Naive B cell (primary cell): Measurements from ENCODE around the gene MAP7D2. TPM values are rescaled to one million over a fixed set of nuclear protein-coding genes. Genes with fewer than 3 reads are reported as not detected.

Experiments
- ATAC-seq, 2 donors: fragments of 150-1000 bp; cut with Tn5 transposase; 2 replicates each; pipeline ENCODE4 v1.10.0; 2021; ENCODE audit warnings: low read depth in 2 of 2, mild to moderate bottlenecking in 2 of 2, moderate library complexity in 2 of 2
- DNase-seq: peaks from one replicate; pipeline ENCODE4 v3.0.0; 2022
- H3K27ac Mint-ChIP-seq, 6 donors: one replicate each; pipeline ENCODE4 v1.8.0; 2020 to 2022; ENCODE audit warnings: mild to moderate bottlenecking in 6 of 6, mixed read lengths in 6 of 6, moderate library complexity in 5 of 6, inconsistent platforms in 2 of 6
- H3K27me3 Mint-ChIP-seq, 3 donors: one replicate each; pipeline ENCODE4 v1.8.0; 2021 to 2022; ENCODE audit warnings: mixed read lengths in 3 of 3, mild to moderate bottlenecking in 1 of 3
- H3K36me3 Mint-ChIP-seq, 2 donors: one replicate each; pipeline ENCODE4 v1.8.0; 2020 to 2022; ENCODE audit warnings: mixed read lengths in 2 of 2, inconsistent platforms in 1 of 2, mild to moderate bottlenecking in 1 of 2
- H3K4me1 Mint-ChIP-seq, 3 donors: one replicate each; pipeline ENCODE4 v1.8.0; 2020 to 2022; ENCODE audit warnings: mixed read lengths in 3 of 3, inconsistent platforms in 1 of 3, mild to moderate bottlenecking in 1 of 3, moderate library complexity in 1 of 3
- H3K4me3 Mint-ChIP-seq, 8 donors: one replicate each; pipeline ENCODE4 v1.8.0; 2020 to 2022; ENCODE audit warnings: mild to moderate bottlenecking in 8 of 8, mixed read lengths in 8 of 8, moderate library complexity in 8 of 8, inconsistent platforms in 2 of 8
- H3K9me3 Mint-ChIP-seq, 7 donors: one replicate each; pipeline ENCODE4 v1.8.0; 2020 to 2022; ENCODE audit warnings: mixed read lengths in 7 of 7, mild to moderate bottlenecking in 5 of 7, inconsistent platforms in 2 of 7, moderate library complexity in 1 of 7
- polyA plus RNA-seq, 6 donors: library from polyadenylated mRNA; unstranded; fragments of 300-500 nt; fragmentation: Illumina TruSeq; gene quantifications; one replicate each; pipeline ENCODE4 v1.2.3, GENCODE V29; 2021; ENCODE audit warnings: low read depth in 6 of 6

MAP7D2 gene
- polyA plus RNA-seq, 6 donors from 2014 or later = 0.17 to 0.21 TPM; not detected in 4

DNA sequence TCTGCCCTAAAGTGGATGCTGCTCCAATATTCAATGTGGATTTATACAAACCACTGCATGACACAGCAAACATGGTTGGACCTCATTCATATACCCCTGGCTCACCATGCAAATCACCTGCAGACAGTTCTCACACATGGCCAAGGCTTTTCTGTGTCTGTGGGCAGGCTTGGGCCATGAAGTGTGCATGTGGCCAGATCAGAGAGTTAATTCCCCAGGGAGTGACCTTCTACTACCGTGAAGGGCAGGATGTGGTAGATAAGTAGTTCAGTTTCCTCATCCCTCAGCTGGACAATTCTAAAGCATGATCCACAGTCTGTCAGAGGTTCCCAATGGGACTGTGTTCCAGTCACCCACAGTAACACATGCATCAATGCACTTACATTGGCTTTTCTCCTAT lies 101.3 kb downstream of the MAP7D2 start:
- ATAC-seq = no peak
- Mint-ChIP-seq H3K36me3 (peaks cover 33 to 38% of the 10 kb centered on the region in 2 donors), H3K4me1 (peaks cover 4 to 12% (median 6%) of the 10 kb centered on the region in 3 donors), H3K4me3 (no peak overlapping the region), H3K9me3 (peaks cover 5 to 32% (median 18%) of the 10 kb centered on the region in 7 donors), H3K27ac (no peak overlapping the region), H3K27me3 (no peaks in the 10 kb centered on the region)
- no peak for DNase-seq

GRCh38 chrX:20011608-20012007 lies 105.1 kb downstream of the MAP7D2 start:
- Mint-ChIP-seq H3K4me3 (no peak overlapping the region), H3K27ac (no peak overlapping the region), H3K27me3 (no peaks in the 10 kb centered on the region), H3K9me3 (peaks cover 5 to 20% (median 14%) of the 10 kb centered on the region in 7 donors), H3K36me3 (peaks cover 18 to 33% of the 10 kb centered on the region in 2 donors), H3K4me1 (peaks cover 4 to 12% (median 6%) of the 10 kb centered on the region in 3 donors)
- ATAC-seq = no peak
- no peak for DNase-seq

DNA sequence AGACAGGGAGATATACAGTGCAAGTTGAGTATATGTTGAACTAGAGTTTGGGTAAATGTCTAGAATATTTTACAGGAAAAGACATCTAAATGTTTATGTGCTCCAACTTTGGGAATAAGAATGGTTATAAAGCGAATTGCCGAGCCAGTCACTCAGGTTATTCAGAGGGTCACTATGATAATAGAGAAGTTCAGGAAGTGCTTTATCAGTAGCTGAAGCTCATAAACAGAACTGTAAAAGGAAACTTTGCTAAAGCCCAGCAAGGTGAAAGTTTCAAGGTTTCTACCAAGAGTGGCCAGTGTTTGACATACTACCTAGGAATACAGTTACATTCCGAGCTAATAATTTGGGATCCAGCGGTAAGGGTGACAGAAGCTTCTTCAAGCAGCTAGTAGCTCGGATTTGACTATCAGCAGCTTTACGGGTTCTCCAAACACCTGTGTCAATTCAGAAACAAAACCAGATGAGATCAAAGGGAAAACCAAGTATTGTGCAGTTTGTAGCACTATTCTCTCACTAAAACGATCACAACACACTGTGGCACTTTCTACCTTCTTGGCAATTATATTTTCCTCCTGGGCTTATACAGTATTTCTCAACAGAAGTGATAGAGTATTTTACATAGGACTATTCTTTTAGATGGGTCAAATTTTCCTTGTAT lies 108.6 kb downstream of the MAP7D2 start:
- H3K4me3 Mint-ChIP-seq = no peak overlapping the region
- no peak for ATAC-seq
- no peaks in the 10 kb centered on the region for H3K27me3 Mint-ChIP-seq
- H3K36me3 Mint-ChIP-seq = peaks cover 0 to 7% of the 10 kb centered on the region in 2 donors
- no peak for DNase-seq
- H3K9me3 Mint-ChIP-seq = peaks cover 0 to under 1% (median 0%) of the 10 kb centered on the region in 7 donors
- no peaks in the 10 kb centered on the region for H3K4me1 Mint-ChIP-seq
- no peak overlapping the region for H3K27ac Mint-ChIP-seq

DNA sequence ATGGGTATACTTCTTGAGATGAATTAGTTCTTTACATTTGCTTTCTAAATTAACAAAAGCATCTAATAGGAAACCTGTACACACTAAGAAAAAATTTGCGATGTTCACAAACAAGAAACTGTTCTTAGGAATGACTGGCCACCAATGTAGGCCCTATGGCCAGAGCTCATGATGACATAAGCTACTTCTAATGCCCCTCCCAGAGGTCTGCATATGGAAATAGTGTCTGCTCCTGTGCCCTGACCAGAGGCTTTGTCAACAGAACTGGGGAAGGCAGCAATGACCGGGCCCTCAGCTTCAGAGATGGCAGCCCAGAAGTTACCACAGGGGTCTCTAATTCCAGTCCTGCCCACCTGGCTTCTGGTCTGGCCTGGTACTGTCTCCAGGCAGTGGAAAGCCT lies 110.8 kb downstream of the MAP7D2 start:
- Mint-ChIP-seq H3K9me3 (no peaks in the 10 kb centered on the region), H3K4me1 (no peaks in the 10 kb centered on the region), H3K27me3 (no peaks in the 10 kb centered on the region), H3K4me3 (no peak overlapping the region), H3K36me3 (no peaks in the 10 kb centered on the region), H3K27ac (no peak overlapping the region)
- ATAC-seq (no peak), DNase-seq (no peak)

GRCh38 chrX:20001588-20001987 lies 115.1 kb downstream of the MAP7D2 start:
- Mint-ChIP-seq H3K9me3 (no peaks in the 10 kb centered on the region), H3K36me3 (no peaks in the 10 kb centered on the region), H3K27ac (no peak overlapping the region), H3K4me1 (peaks cover 0 to 5% (median 0%) of the 10 kb centered on the region in 3 donors), H3K4me3 (no peak overlapping the region), H3K27me3 (peaks cover 0 to 11% (median 0%) of the 10 kb centered on the region in 3 donors)
- ATAC-seq (no peak), DNase-seq (no peak)

GRCh38 chrX:19991350-19991718 lies 125.4 kb downstream of the MAP7D2 start:
- Mint-ChIP-seq H3K27ac (peak overlapping the region; percentile 78 to 98 (median 89)), H3K4me1 (peaks cover 11 to 19% (median 14%) of the 10 kb centered on the region in 3 donors), H3K36me3 (no peaks in the 10 kb centered on the region), H3K27me3 (peaks cover 0 to 4% (median 0%) of the 10 kb centered on the region in 3 donors), H3K4me3 (peak overlapping the region; percentile 79 to 94 (median 88)), H3K9me3 (peaks cover 0 to 7% (median 4%) of the 10 kb centered on the region in 7 donors)
- no peak for DNase-seq
- ATAC-seq = no peak

GRCh38 chrX:19990556-19991349 lies 126.0 kb downstream of the MAP7D2 start, which contains the start of gene BCLAF3:
Gene BCLAF3 (minus strand): TSS chrX:19991061. CDS start chrX:19970264, 20,797 bp downstream.
- Mint-ChIP-seq H3K4me3 (peak within 1 kb of the TSS; percentile 79 to 94 (median 90)), H3K36me3 (no peaks in the 10 kb centered on the region), H3K9me3 (peaks cover 0 to 7% (median 4%) of the 10 kb centered on the region in 7 donors), H3K27me3 (no peaks in the 10 kb centered on the region), H3K27ac (peak within 1 kb of the TSS; percentile 85 to 98 (median 94)), H3K4me1 (peaks cover 13 to 19% (median 14%) of the 10 kb centered on the region in 3 donors)
- peak; percentile 80 to 87 for ATAC-seq
- peak; percentile 87 for DNase-seq

- DNase-seq = no peak
These were observed 126.6 kb downstream of the MAP7D2 start for GRCh38 chrX:19990151-19990555.

DNA sequence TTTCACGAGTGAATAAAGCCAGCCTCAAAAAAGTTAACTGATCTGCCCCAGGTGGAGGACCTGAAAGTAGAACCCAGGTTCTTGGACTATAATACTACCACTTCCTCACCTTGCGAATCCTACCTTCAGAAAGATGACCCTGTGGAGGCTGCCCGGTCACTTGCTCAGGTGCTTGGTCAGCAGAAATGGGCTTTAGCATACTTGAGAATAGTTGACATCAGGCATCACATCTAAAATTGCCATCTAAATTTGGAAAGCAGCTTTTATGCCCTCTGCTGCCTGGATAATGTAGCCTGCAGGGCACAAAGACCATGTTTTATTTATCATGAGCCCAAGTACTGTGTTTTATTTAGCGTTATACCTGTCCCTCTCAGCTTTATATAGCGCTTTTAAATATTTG lies 128.9 kb downstream of the MAP7D2 start:
- Mint-ChIP-seq H3K36me3 (no peaks in the 10 kb centered on the region), H3K4me3 (no peak overlapping the region), H3K27ac (no peak overlapping the region), H3K4me1 (peaks cover 12 to 19% (median 13%) of the 10 kb centered on the region in 3 donors), H3K27me3 (no peaks in the 10 kb centered on the region), H3K9me3 (peaks cover 0 to 7% (median 4%) of the 10 kb centered on the region in 7 donors)
- DNase-seq = no peak
- ATAC-seq = no peak

More at GRCh38 chrX:19990151-19990555, 126.6 kb downstream of the MAP7D2 start:
- H3K27ac Mint-ChIP-seq = peak overlapping the region in 5 of 6 donors; percentile 81 to 95 (median 85)
- peaks cover 13 to 19% (median 14%) of the 10 kb centered on the region in 3 donors for H3K4me1 Mint-ChIP-seq
- H3K9me3 Mint-ChIP-seq = peaks cover 0 to 7% (median 4%) of the 10 kb centered on the region in 7 donors
- no peaks in the 10 kb centered on the region for H3K27me3 Mint-ChIP-seq
- peak; percentile 20 to 27 for ATAC-seq
- H3K4me3 Mint-ChIP-seq = peak overlapping the region; percentile 79 to 93 (median 86)
- H3K36me3 Mint-ChIP-seq = no peaks in the 10 kb centered on the region

GRCh38 chrX:19986531-19986930 lies 130.2 kb downstream of the MAP7D2 start:
- H3K9me3 Mint-ChIP-seq = peaks cover 0 to 5% (median 3%) of the 10 kb centered on the region in 7 donors
- H3K36me3 Mint-ChIP-seq = no peaks in the 10 kb centered on the region
- H3K27ac Mint-ChIP-seq = no peak overlapping the region
- peaks cover 11 to 23% (median 17%) of the 10 kb centered on the region in 3 donors for H3K4me1 Mint-ChIP-seq
- H3K4me3 Mint-ChIP-seq = peak overlapping the region in 1 of 8 donors; percentile 19
- ATAC-seq (no peak), DNase-seq (no peak)
- no peaks in the 10 kb centered on the region for H3K27me3 Mint-ChIP-seq

DNA sequence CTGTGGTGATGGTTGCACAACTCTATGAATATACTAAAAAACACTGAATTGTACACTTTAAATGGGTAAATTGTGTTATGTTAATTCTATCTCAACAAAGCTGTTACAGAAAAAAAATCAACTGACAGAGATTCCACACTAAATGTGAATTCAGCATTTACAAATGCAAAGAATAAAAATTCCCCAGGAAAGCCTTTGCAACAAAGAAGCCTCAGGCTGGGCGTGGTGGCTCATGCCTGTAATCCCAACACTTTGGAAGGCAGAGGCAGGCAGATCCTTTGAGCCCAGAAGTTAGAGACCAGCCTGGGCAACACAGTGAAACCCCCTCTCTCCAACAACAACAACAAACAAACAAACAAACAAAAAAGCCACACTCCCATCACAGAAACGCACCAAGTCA lies 134.8 kb downstream of the MAP7D2 start:
- Mint-ChIP-seq H3K36me3 (peaks cover 0 to 14% of the 10 kb centered on the region in 2 donors), H3K27me3 (no peaks in the 10 kb centered on the region), H3K27ac (peak overlapping the region in 4 of 6 donors; percentile 11 to 90 (median 50)), H3K4me1 (peaks cover 4 to 38% (median 23%) of the 10 kb centered on the region in 3 donors), H3K4me3 (no peak overlapping the region), H3K9me3 (peaks cover 0 to 10% (median 2%) of the 10 kb centered on the region in 7 donors)
- DNase-seq (no peak), ATAC-seq (no peak)

DNA sequence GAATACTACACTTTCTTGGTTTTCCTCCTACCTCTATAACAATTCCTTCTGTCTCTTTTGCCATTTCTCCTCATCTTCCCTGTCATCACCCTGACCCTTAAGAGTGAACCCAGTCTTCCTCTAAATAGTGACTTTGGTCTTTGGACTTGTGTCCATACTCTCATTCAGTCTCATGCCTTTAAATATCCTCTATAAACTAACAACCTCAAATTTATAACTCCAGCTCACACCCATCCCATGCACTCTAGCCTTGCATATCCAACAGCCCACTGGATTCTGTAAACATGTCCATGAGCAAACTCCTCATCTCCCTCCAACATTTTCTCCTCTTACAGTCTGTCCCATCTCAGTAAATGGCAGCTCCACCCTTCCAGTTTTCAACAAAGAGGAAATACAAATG lies 140.9 kb downstream of the MAP7D2 start:
- Mint-ChIP-seq H3K27me3 (no peaks in the 10 kb centered on the region), H3K4me1 (peaks cover 6 to 33% (median 20%) of the 10 kb centered on the region in 3 donors), H3K4me3 (no peak overlapping the region), H3K36me3 (peaks cover 0 to 20% of the 10 kb centered on the region in 2 donors), H3K9me3 (peaks cover 0 to 10% (median 2%) of the 10 kb centered on the region in 7 donors), H3K27ac (peak overlapping the region in 2 of 6 donors; percentile 40 to 69)
- DNase-seq (no peak), ATAC-seq (no peak)

GRCh38 chrX:19972984-19973383 lies 143.7 kb downstream of the MAP7D2 start:
- no peaks in the 10 kb centered on the region for H3K27me3 Mint-ChIP-seq
- peaks cover 0 to 16% of the 10 kb centered on the region in 2 donors for H3K36me3 Mint-ChIP-seq
- H3K4me1 Mint-ChIP-seq = peaks cover 6 to 14% (median 11%) of the 10 kb centered on the region in 3 donors
- peaks cover 0 to 10% (median 0%) of the 10 kb centered on the region in 7 donors for H3K9me3 Mint-ChIP-seq
- DNase-seq = no peak
- H3K27ac Mint-ChIP-seq = no peak overlapping the region
- H3K4me3 Mint-ChIP-seq = no peak overlapping the region
- no peak for ATAC-seq
